HCT116 (cell line): Measurements from ENCODE around the gene GNB2. TPM values are rescaled to one million over a fixed set of nuclear protein-coding genes. Genes with fewer than 3 reads are reported as not detected.

ENCODE experiments used
- ATAC-seq: fragments of 200-7000 bp; cut with Tn5 transposase; 2 replicates; pipeline ENCODE4 v1.9.1; 2020; ENCODE audit warnings: mild to moderate bottlenecking, moderate library complexity
- BruUV-seq: library from RNA; stranded (reverse); fragments of 400-500 nt; replicated peaks from 2 replicates; lab custom pipeline; 2021; lab: Mats Ljungman, UMichigan
- CTCF ChIA-PET: fragments of 300-600 bp; sonication (Branson Sonifier 250); formaldehyde crosslinking; loops from one replicate; lab custom pipeline; 2021; ENCODE audit warnings: antibody characterized with exemption; lab: Charles Lee
- POLR2A ChIA-PET: fragments of 300-600, 350-600 bp; sonication (Branson Sonifier 250); formaldehyde crosslinking; loops from one replicate; lab custom pipeline; 2021; ENCODE audit warnings: antibody characterized with exemption; lab: Charles Lee
- RAD21 ChIA-PET, 2 experiments: fragments of 300-600 bp; sonication (Branson Sonifier 250); formaldehyde crosslinking; loops; one replicate each; lab custom pipeline; 2023; ENCODE audit warnings: low total read pairs in 2 of 2; ENCODE audit not compliant: uncharacterized antibody in 2 of 2, unreplicated experiment in 2 of 2, low non-redundant PET in 1 of 2; lab: Charles Lee
- DNase-seq: peaks from one replicate; pipeline ENCODE4 v3.0.0-alpha.2; 2010; ENCODE audit warnings: low read depth, low spot score
- H2AFZ ChIP-seq: fragments of 200-600 bp; shearing (Covaris generic), sonication (generic); 2 replicates; pipeline ENCODE4 v1.6.1; 2017; ENCODE audit warnings: low read depth, mixed run types, mixed read lengths, antibody characterized with exemption, low read length; ENCODE audit not compliant: poor library complexity, severe bottlenecking
- H3K27ac ChIP-seq: 2 replicates; pipeline ENCODE4 v1.5.1; 2012; ENCODE audit warnings: low read depth, low read length
- H3K27me3 ChIP-seq: fragments of 200-600 bp; sonication (generic); 2 replicates; pipeline ENCODE4 v1.6.1; 2016; ENCODE audit warnings: mixed run types, low read length, mixed read lengths; ENCODE audit not compliant: insufficient read depth
- H3K36me3 ChIP-seq, 2 experiments: fragments of 200-500 bp in 1 of 2; fragments of 200-600 bp in 1 of 2; sonication (Bioruptor generic) in 1 of 2; sonication (generic) in 1 of 2; 2 replicates each; pipeline versions ENCODE4 v1.5.1 to v1.6.1; 2014 to 2016; ENCODE audit warnings: low read length in 2 of 2, inconsistent platforms in 1 of 2, mixed read lengths in 1 of 2, mixed run types in 1 of 2; ENCODE audit not compliant: insufficient read depth in 2 of 2, control insufficient read depth in 1 of 2
- H3K4me1 ChIP-seq, 2 experiments: fragments of 200-600 bp in 1 of 2; sonication (generic) in 1 of 2; 2 replicates each; pipeline versions ENCODE4 v1.5.1 to v1.6.1; 2012 to 2017; ENCODE audit warnings: low read length in 2 of 2, inconsistent platforms in 1 of 2, mild to moderate bottlenecking in 1 of 2, mixed read lengths in 1 of 2, mixed run types in 1 of 2, moderate library complexity in 1 of 2; ENCODE audit not compliant: insufficient read depth in 2 of 2, control insufficient read depth in 1 of 2
- H3K4me2 ChIP-seq: fragments of 200-600 bp; sonication (generic); 2 replicates; pipeline ENCODE4 v1.6.1; 2017; ENCODE audit warnings: mixed run types, low read length, mixed read lengths
- H3K4me3 ChIP-seq, 2 experiments: fragments of 200-600 bp in 1 of 2; sonication (generic) in 1 of 2; replicated peaks in 1 of 2; 2 replicates each; pipeline ENCODE4 v1.5.1; 2011 to 2016; ENCODE audit warnings: low read length in 2 of 2, control low read depth in 1 of 2, low read depth in 1 of 2, mild to moderate bottlenecking in 1 of 2, mixed read lengths in 1 of 2, mixed run types in 1 of 2
- H3K79me2 ChIP-seq: fragments of 200-600 bp; sonication (generic); 2 replicates; pipeline ENCODE4 v1.6.1; 2017; ENCODE audit warnings: mild to moderate bottlenecking, mixed run types, low read length, moderate library complexity, mixed read lengths; ENCODE audit not compliant: insufficient read depth
- H3K9ac ChIP-seq: fragments of 200-600 bp; sonication (generic); 2 replicates; pipeline ENCODE4 v1.6.1; 2016; ENCODE audit warnings: low read length, mixed read lengths
- H3K9me2 ChIP-seq: fragments of 200-600 bp; sonication (generic), shearing (Covaris generic); 2 replicates; pipeline ENCODE4 v1.6.1; 2017; ENCODE audit warnings: mixed run types, mild to moderate bottlenecking, moderate library complexity; ENCODE audit not compliant: insufficient read depth
- H3K9me3 ChIP-seq, 2 experiments: fragments of 200-500 bp in 1 of 2; fragments of 200-600 bp in 1 of 2; sonication (Bioruptor generic) in 1 of 2; sonication (generic) in 1 of 2; 2 replicates each; pipeline ENCODE4 v1.6.1; 2014 to 2017; ENCODE audit warnings: low read length in 2 of 2, mixed read lengths in 2 of 2, inconsistent platforms in 1 of 2, low read depth in 1 of 2, mild to moderate bottlenecking in 1 of 2, mixed run types in 1 of 2, moderate library complexity in 1 of 2; ENCODE audit not compliant: control insufficient read depth in 1 of 2, insufficient read depth in 1 of 2
- H4K20me1 ChIP-seq: fragments of 200-600 bp; sonication (generic), shearing (Covaris generic); 2 replicates; pipeline ENCODE4 v1.6.1; 2017; ENCODE audit warnings: mixed run types, mild to moderate bottlenecking, moderate library complexity; ENCODE audit not compliant: insufficient read depth
- CBX3 ChIP-seq: IDR thresholded peaks from 2 replicates; pipeline ENCODE4 v1.6.1; 2012; ENCODE audit warnings: low read depth
- CTCF ChIP-seq, 3 experiments: fragments of 200-600 bp in 1 of 3; sonication (generic) in 1 of 3; IDR thresholded peaks in 2 of 3; conservative IDR thresholded peaks in 1 of 3; 2 replicates each; pipeline ENCODE4 v1.5.1; 2012 to 2017; ENCODE audit warnings: low read depth in 2 of 3, low read length in 2 of 3, antibody characterized with exemption in 1 of 3, borderline replicate concordance in 1 of 3, control low read depth in 1 of 3, mild to moderate bottlenecking in 1 of 3, mixed read lengths in 1 of 3, mixed run types in 1 of 3, moderate library complexity in 1 of 3; ENCODE audit not compliant: insufficient read depth in 1 of 3
- ELF1 ChIP-seq: IDR thresholded peaks from 2 replicates; pipeline ENCODE4 v1.6.1; 2012; ENCODE audit warnings: low read depth, borderline replicate concordance
- JUND ChIP-seq: IDR thresholded peaks from 2 replicates; pipeline ENCODE4 v1.6.1; 2012
- POLR2A ChIP-seq: IDR thresholded peaks from 2 replicates; pipeline ENCODE4 v1.7.0; 2011; ENCODE audit warnings: borderline replicate concordance; ENCODE audit not compliant: insufficient read depth, insufficient read length; ENCODE audit errors: extremely low read depth
- POLR2AphosphoS5 ChIP-seq: IDR thresholded peaks from 2 replicates; pipeline ENCODE4 v1.6.1; 2011; ENCODE audit warnings: mild to moderate bottlenecking, low read depth, low read length, moderate library complexity
- RAD21 ChIP-seq: IDR thresholded peaks from 2 replicates; pipeline ENCODE4 v1.6.1; 2012; ENCODE audit warnings: low read depth, mild to moderate bottlenecking
- SP1 ChIP-seq: IDR thresholded peaks from 2 replicates; pipeline ENCODE4 v1.6.1; 2012; ENCODE audit warnings: low read depth
- TCF7L2 ChIP-seq: IDR thresholded peaks from 2 replicates; pipeline ENCODE4 v1.7.0; 2011; ENCODE audit warnings: borderline replicate concordance, inconsistent platforms; ENCODE audit not compliant: insufficient read depth, insufficient read length; ENCODE audit errors: extremely low read depth
- YY1 ChIP-seq: IDR thresholded peaks from 2 replicates; pipeline ENCODE4 v1.6.1; 2011; ENCODE audit warnings: low read length, low read depth, moderate library complexity, mild to moderate bottlenecking; ENCODE audit not compliant: insufficient replicate concordance; ENCODE audit errors: extremely low read depth
- ZBTB33 ChIP-seq: IDR thresholded peaks from 2 replicates; pipeline ENCODE4 v1.6.1; 2011; ENCODE audit warnings: mild to moderate bottlenecking, low read length, moderate library complexity; ENCODE audit not compliant: insufficient replicate concordance; ENCODE audit errors: extremely low read depth
- ZFX ChIP-seq: fragments of 450-650 bp; IDR thresholded peaks from 2 replicates; pipeline ENCODE4 v1.6.1; 2017
- ZNF274 ChIP-seq: fragments of 200-500 bp; sonication (Bioruptor generic); IDR thresholded peaks from 2 replicates; pipeline ENCODE4 v1.6.1; 2014; ENCODE audit warnings: mild to moderate bottlenecking, low read depth, low read length, inconsistent platforms
- intact Hi-C: fragments of 100-400 bp; cut with micrococcal nuclease; formaldehyde crosslinking; loops from 2 replicates; pipeline ENCODE4 v1.10.0; 2022
- total RNA-seq: library from RNA; stranded (reverse); gene quantifications from one replicate; pipeline ENCODE4 v1.2.1, GENCODE V29; 2021; ENCODE audit not compliant: unreplicated experiment

The GNB2 gene
- total RNA-seq, 1 experiment from 2014 or later = 246 TPM

GRCh38 chr7:100683659-100684533 is 10.4 kb downstream of the GNB2 start:
- H3K27me3 ChIP-seq = no peaks in the 10 kb centered on the region
- H3K27ac ChIP-seq = no peak overlapping the region
- peaks cover 28 to 42% of the 10 kb centered on the region in 2 experiments; a peak in 3 of 4 replicates for H3K36me3 ChIP-seq
- no peaks in the 10 kb centered on the region for H3K9me3 ChIP-seq
- H3K9ac ChIP-seq = no peak overlapping the region
- H3K4me1 ChIP-seq = peaks cover 0 to 5% of the 10 kb centered on the region in 2 experiments; a peak in 1 of 4 replicates
- ATAC-seq = no peak
- intact Hi-C loops = no loop called here
- no peak for TF ChIP-seq ELF1
- no peak for TF ChIP-seq ZNF274
- TF ChIP-seq JUND = no peak
- TF ChIP-seq TCF7L2 = no peak
- TF ChIP-seq ZFX = no peak
- no peak for TF ChIP-seq CTCF (IDR thresholded peaks at IDR 0.05 in 2 of 3, conservative IDR thresholded peaks at IDR 0.05 in 1 of 3; ENCODE audit: borderline replicate concordance in 1 of 3, insufficient read depth in 1 of 3, low read depth in 2 of 3, low read length in 2 of 3)
- no peak for TF ChIP-seq ZBTB33
- no peak for TF ChIP-seq YY1
- TF ChIP-seq SP1 = no peak
- no peak for TF ChIP-seq POLR2AphosphoS5
- no peak for TF ChIP-seq RAD21
- no peak for TF ChIP-seq POLR2A
- no peak for TF ChIP-seq CBX3
- ChIA-PET RAD21 (no interaction called here), POLR2A (no interaction called here), CTCF (interaction anchor here (0.7 to 1.6 kb wide), 2 partner anchors 9 to 22 kb away, joined by 4 to 6 read pairs; partner anchors contain the start of gene POP7)
- no peaks in the 10 kb centered on the region for H4K20me1 ChIP-seq
- no peaks in the 10 kb centered on the region for H3K9me2 ChIP-seq
- DNase-seq = no peak
- no peak overlapping the region for H2AFZ ChIP-seq
- H3K79me2 ChIP-seq = peaks cover 16% of the 10 kb centered on the region
- H3K4me2 ChIP-seq = no peak overlapping the region
- H3K4me3 ChIP-seq = no peak overlapping the region
- no TSS peak for BruUV-seq
